Measurements from ENCODE around the gene SLC6A11. TPM values are rescaled to one million over a fixed set of nuclear protein-coding genes. Genes with fewer than 3 reads are reported as not detected.

SLC6A11 gene
- total RNA-seq, 2 experiments from 2014 or later = not detected

DNA sequence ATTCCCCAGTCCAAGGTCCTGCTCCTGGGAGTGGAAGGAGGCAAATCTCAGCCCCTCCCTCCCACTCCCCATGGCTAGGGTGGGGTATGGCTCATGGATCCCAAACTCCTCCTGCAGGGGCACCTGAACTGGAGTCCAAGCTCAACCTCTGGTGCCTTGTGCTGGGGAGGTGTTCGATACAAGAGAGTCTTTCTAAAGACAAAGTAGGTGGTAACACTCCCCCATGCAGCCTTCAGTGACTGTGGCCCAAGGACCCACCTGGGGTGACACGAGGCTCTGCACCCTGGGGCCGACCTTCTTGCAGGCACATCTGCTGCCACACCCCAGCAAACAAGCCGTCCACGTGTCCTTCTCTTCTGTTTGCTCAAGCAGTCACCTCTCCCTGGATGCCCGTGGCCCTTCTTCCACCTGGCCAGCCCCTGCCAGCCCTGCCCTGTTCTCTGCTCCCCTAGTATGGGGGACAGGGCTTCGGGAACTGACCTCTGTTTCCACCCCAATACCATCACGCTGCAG, 36.7 kb upstream of the SLC6A11 start:
- Histone ChIP-seq H3K27ac (ENCODE audit: low read depth in 1 of 2, low read length in 2 of 2) (no peak overlapping the region), H3K4me3 (ENCODE audit: low read length) (no peak overlapping the region), H3K36me3 (ENCODE audit: insufficient read depth, low read length) (no peaks in the 10 kb centered on the region), H3K4me1 (ENCODE audit: insufficient read depth, low read length) (no peaks in the 10 kb centered on the region), H3K27me3 (ENCODE audit: control insufficient read depth in 1 of 2, insufficient read depth in 2 of 2, low read length in 2 of 2) (peaks cover 0 to 2% of the 10 kb centered on the region in 2 experiments), H3K9me3 (ENCODE audit: control insufficient read depth in 1 of 2, insufficient read depth in 1 of 2, low read length in 2 of 2) (no peaks in the 10 kb centered on the region)
- Mint-ChIP-seq H3K9me3 (no peaks in the 10 kb centered on the region), H3K4me1 (ENCODE audit: low read depth) (no peaks in the 10 kb centered on the region), H3K27me3 (peaks cover 74% of the 10 kb centered on the region), H3K4me3 (no peak overlapping the region), H3K36me3 (ENCODE audit: low read depth) (no peaks in the 10 kb centered on the region), H3K27ac (no peak overlapping the region)
- DNase-seq = no peak
- intact Hi-C loops (cut with DNase I, micrococcal nuclease) = no loop called here
- POLR2A ChIA-PET = no interaction called here
- CTCF ChIA-PET = no interaction called here
- TF ChIP-seq, protein P1, sequence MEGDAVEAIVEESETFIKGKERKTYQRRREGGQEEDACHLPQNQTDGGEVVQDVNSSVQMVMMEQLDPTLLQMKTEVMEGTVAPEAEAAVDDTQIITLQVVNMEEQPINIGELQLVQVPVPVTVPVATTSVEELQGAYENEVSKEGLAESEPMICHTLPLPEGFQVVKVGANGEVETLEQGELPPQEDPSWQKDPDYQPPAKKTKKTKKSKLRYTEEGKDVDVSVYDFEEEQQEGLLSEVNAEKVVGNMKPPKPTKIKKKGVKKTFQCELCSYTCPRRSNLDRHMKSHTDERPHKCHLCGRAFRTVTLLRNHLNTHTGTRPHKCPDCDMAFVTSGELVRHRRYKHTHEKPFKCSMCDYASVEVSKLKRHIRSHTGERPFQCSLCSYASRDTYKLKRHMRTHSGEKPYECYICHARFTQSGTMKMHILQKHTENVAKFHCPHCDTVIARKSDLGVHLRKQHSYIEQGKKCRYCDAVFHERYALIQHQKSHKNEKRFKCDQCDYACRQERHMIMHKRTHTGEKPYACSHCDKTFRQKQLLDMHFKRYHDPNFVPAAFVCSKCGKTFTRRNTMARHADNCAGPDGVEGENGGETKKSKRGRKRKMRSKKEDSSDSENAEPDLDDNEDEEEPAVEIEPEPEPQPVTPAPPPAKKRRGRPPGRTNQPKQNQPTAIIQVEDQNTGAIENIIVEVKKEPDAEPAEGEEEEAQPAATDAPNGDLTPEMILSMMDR (IDR thresholded peaks at IDR 0.05) = no peak
- ATAC-seq (ENCODE audit: poor library complexity) = no peak

DNA sequence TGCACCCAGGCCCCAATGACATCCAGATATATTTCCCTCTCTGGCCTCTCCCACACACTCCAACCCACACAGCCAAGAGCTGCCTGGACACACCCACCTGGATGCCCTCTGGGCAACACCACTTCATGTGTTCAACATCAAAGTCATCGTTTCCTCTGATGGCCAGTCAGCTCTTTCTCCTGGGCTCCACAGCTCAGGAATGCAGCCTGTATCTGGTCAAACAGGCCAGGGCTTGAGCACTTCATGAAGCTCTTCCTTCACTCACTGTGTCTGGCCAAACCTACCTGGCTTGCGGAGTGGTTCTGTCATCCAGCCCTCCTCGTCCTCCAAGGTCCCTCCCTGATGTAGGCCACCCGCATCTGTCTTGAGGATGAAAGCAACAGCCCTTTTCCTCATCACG, 35.8 kb upstream of the SLC6A11 start:
- no peak for ATAC-seq (ENCODE audit: poor library complexity)
- TF ChIP-seq, protein P1 (IDR thresholded peaks at IDR 0.05) = no peak
- Histone ChIP-seq H3K27me3 (ENCODE audit: control insufficient read depth in 1 of 2, insufficient read depth in 2 of 2, low read length in 2 of 2) (peaks cover 0 to 2% of the 10 kb centered on the region in 2 experiments), H3K4me1 (ENCODE audit: insufficient read depth, low read length) (no peaks in the 10 kb centered on the region), H3K4me3 (ENCODE audit: low read length) (no peak overlapping the region), H3K27ac (ENCODE audit: low read depth in 1 of 2, low read length in 2 of 2) (no peak overlapping the region), H3K9me3 (ENCODE audit: control insufficient read depth in 1 of 2, insufficient read depth in 1 of 2, low read length in 2 of 2) (no peaks in the 10 kb centered on the region), H3K36me3 (ENCODE audit: insufficient read depth, low read length) (no peaks in the 10 kb centered on the region)
- peaks cover 74% of the 10 kb centered on the region for H3K27me3 Mint-ChIP-seq
- POLR2A ChIA-PET = no interaction called here
- H3K27ac Mint-ChIP-seq = no peak overlapping the region
- no peaks in the 10 kb centered on the region for H3K9me3 Mint-ChIP-seq
- DNase-seq = no peak
- CTCF ChIA-PET = no interaction called here
- H3K36me3 Mint-ChIP-seq (ENCODE audit: low read depth) = no peaks in the 10 kb centered on the region
- H3K4me3 Mint-ChIP-seq = no peak overlapping the region
- H3K4me1 Mint-ChIP-seq (ENCODE audit: low read depth) = no peaks in the 10 kb centered on the region
- intact Hi-C loops (cut with DNase I, micrococcal nuclease) = no loop called here

DNA sequence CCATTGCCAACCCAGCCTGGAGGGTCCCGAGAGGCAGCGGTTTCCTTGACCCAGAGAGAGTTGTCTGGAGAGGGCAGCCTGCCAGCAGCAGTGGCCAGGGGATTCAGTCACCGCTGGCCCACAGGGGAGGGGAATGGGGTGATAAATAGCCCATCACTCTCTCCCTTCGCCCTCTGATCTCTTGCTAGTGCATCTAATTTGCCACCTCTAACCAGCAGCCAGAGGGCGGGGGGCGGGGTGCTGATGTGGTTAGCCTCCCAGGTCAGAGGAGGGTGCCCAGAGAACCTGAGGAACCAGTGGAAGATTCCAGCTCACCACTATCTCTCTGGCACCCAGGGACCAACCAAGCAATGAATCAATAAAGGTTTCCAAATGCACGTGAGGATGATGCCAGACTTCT, 35.1 kb upstream of the SLC6A11 start:
- intact Hi-C loops (cut with DNase I, micrococcal nuclease) = no loop called here
- ChIA-PET CTCF (no interaction called here), POLR2A (no interaction called here)
- Histone ChIP-seq H3K27me3 (ENCODE audit: control insufficient read depth in 1 of 2, insufficient read depth in 2 of 2, low read length in 2 of 2) (peaks cover 0 to 2% of the 10 kb centered on the region in 2 experiments), H3K36me3 (ENCODE audit: insufficient read depth, low read length) (no peaks in the 10 kb centered on the region), H3K27ac (ENCODE audit: low read depth in 1 of 2, low read length in 2 of 2) (no peak overlapping the region), H3K4me3 (ENCODE audit: low read length) (no peak overlapping the region), H3K9me3 (ENCODE audit: control insufficient read depth in 1 of 2, insufficient read depth in 1 of 2, low read length in 2 of 2) (no peaks in the 10 kb centered on the region), H3K4me1 (ENCODE audit: insufficient read depth, low read length) (no peaks in the 10 kb centered on the region)
- Mint-ChIP-seq H3K4me1 (ENCODE audit: low read depth) (no peaks in the 10 kb centered on the region), H3K27me3 (peaks cover 70% of the 10 kb centered on the region), H3K4me3 (no peak overlapping the region), H3K27ac (no peak overlapping the region), H3K36me3 (ENCODE audit: low read depth) (no peaks in the 10 kb centered on the region), H3K9me3 (no peaks in the 10 kb centered on the region)
- ATAC-seq (ENCODE audit: poor library complexity) (no peak), DNase-seq (no peak)
- TF ChIP-seq, protein P1 (IDR thresholded peaks at IDR 0.05) = no peak

Measured in CD4-positive, alpha-beta T cell (primary cell).